RCC 7860 (cell line): ENCODE results near the gene UTP4.

Source experiments
- DNase-seq: peaks from one replicate; pipeline ENCODE4 v3.0.0-alpha.2; 2015; ENCODE audit warnings: low spot score
- FAIRE-seq: peaks from 2 replicates; lab custom pipeline; 2012; peaks lifted over from hg19 to GRCh38; lab: Jason Lieb, UNC

UTP4 gene

GRCh38 chr16:69169607-69170352 lies 37.3 kb downstream of the UTP4 start:
- no peak for DNase-seq

GRCh38 chr16:69171325-69172084 lies 39.1 kb downstream of the UTP4 start:
- DNase-seq (no peak), FAIRE-seq (no peak)

More at GRCh38 chr16:69169607-69170352, 37.3 kb downstream of the UTP4 start:
- no peak for FAIRE-seq

- FAIRE-seq: no peak
- DNase-seq: no peak
Measured at GRCh38 chr16:69176033-69176800, 43.8 kb downstream of the UTP4 start.

GRCh38 chr16:69179328-69180010 lies 47.0 kb downstream of the UTP4 start:
- FAIRE-seq (peak; percentile 92), DNase-seq (peak; percentile 81)

- FAIRE-seq: no peak
- no peak for DNase-seq
Measured at GRCh38 chr16:69180011-69180338, 47.5 kb downstream of the UTP4 start.

- FAIRE-seq: no peak
- DNase-seq: no peak
Measured at GRCh38 chr16:69182730-69183416, 50.4 kb downstream of the UTP4 start.

- FAIRE-seq (no peak), DNase-seq (peak; percentile 73)
Measured at GRCh38 chr16:69186642-69187445, 54.4 kb downstream of the UTP4 start, which contains the start of gene SNTB2. TSS of gene SNTB2 (plus strand) at chr16:69187164. CDS start at chr16:69187167, 3 bp downstream.

GRCh38 chr16:69187446-69188235 lies 55.2 kb downstream of the UTP4 start:
- no peak for FAIRE-seq
- no peak for DNase-seq

- FAIRE-seq: no peak
- peak; percentile 33 for DNase-seq
Measured at GRCh38 chr16:69188236-69188549, 55.7 kb downstream of the UTP4 start.

- FAIRE-seq (no peak), DNase-seq (no peak)
Measured at GRCh38 chr16:69188716-69189115, 56.3 kb downstream of the UTP4 start.

- no peak for FAIRE-seq
- no peak for DNase-seq
Measured at GRCh38 chr16:69190046-69190588, 57.7 kb downstream of the UTP4 start.

- DNase-seq (no peak), FAIRE-seq (no peak)
Measured at GRCh38 chr16:69190598-69190997, 58.1 kb downstream of the UTP4 start.

- no peak for DNase-seq
- no peak for FAIRE-seq
Measured at GRCh38 chr16:69191136-69191535, 58.7 kb downstream of the UTP4 start.

- FAIRE-seq (no peak), DNase-seq (no peak)
Measured at GRCh38 chr16:69193855-69194254, 61.4 kb downstream of the UTP4 start.

- FAIRE-seq (no peak), DNase-seq (no peak)
Measured at GRCh38 chr16:69194488-69194887, 62.0 kb downstream of the UTP4 start.

GRCh38 chr16:69195369-69196029 lies 63.0 kb downstream of the UTP4 start:
- FAIRE-seq: no peak
- DNase-seq: no peak

- FAIRE-seq (no peak), DNase-seq (no peak)
Measured at GRCh38 chr16:69197573-69197972, 65.1 kb downstream of the UTP4 start.

- FAIRE-seq: no peak
Measured at GRCh38 chr16:69199382-69199781, 66.9 kb downstream of the UTP4 start.

More at GRCh38 chr16:69199382-69199781, 66.9 kb downstream of the UTP4 start:
- DNase-seq: no peak
